Kasumi-1 (cell line): Measurements from ENCODE around the gene SNRPD2.
A peak's percentile ranks its signal among the peaks of the same experiment; 100 is the strongest.

Source experiments
- DNase-seq, 2 experiments: peaks; one replicate each; lab custom pipeline; 2025; lab: John Stamatoyannopoulos, UW

SNRPD2 gene

DNA sequence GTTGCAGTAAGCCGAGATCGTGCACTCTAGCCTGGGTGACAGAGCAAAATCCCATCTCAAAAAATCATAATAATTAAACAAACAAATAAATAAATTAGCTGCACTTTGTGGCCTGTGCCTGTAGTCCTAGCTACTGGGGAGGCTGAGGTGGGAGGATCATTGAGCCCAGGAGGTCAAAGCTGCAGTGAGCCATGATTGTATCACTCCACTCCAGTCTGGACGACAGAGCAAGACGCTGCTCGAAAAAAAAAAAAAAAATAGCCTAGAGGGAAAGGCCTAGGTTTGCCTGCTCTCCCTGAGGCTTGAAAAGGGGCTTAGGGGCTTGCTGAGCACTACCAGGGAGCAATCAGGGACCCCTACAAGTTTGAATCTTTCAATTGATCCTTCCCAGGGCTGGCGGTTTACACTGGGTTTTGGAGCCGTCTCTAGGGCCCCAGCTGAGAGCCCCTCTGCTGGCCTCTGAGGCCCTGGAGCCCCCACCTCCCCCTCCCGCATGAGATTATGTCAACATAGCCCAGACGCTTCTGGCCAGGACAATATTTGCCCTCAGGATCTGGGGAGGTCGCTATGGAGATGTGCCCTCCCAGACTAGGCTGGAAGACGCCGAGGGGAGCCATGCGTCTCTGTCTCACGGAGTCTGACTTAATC lies 34.1 kb downstream of the SNRPD2 start:
- DNase-seq, result no peak

- DNase-seq, result no peak
These were observed 36.7 kb downstream of the SNRPD2 start for GRCh38 chr19:45655073-45655472.

DNA sequence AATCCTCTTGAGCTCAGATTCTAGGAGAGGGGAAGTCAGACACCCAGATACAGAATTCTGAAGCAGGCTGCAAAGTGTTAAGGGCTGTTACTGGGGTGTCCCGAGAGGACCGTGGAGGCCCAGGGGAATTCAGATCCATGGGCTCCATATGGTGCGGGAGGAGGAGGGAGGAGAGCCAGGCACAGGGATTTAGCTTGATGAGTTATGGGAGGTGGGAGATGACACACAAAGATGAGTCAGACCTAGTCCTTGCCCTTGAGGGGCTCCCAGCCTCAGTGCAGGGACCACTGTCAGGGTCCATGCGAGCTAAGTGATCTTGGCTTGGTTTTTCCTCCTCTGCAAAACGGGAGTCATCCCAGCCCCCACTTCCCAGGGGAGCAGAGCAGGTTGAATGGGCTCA lies 38.1 kb downstream of the SNRPD2 start:
- no peak for DNase-seq

DNA sequence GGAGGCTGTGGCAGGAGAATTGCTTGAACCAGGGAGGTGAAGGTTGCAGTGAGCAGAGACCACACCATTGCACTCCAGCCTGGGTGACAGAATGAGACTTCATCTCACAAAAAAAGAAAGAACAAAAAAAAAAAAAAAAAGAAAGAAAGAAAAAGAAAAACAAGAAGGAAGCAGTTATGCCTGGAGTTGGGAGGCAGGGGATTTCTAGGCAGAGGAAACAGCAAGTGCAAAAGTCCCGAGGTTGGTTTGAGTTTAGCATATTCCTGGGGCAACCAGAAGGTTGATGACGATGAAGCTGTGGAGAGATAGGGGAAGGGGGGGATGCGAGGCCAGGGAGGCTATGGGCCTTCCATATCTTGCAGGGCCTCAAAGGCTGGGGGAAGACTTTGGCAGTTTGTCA lies 41.0 kb downstream of the SNRPD2 start:
- DNase-seq, result no peak

DNA sequence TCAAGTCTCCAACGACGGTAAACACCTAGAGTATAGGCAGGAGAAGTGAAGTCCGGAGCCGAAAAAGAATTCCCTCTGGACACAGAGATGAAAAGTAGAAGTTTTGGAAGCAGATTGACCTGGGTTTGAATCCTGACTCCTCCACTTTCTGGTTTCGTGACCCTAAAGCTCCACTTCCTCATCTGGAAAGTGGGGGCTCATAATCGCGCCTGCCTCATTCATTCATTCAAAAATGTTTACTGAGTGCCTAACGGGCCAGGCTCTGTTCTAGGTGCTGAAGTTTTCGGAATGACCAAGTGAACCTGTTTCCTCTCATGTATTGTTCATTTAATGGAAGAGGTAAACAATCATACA lies 45.4 kb downstream of the SNRPD2 start:
- DNase-seq, result no peak

DNA sequence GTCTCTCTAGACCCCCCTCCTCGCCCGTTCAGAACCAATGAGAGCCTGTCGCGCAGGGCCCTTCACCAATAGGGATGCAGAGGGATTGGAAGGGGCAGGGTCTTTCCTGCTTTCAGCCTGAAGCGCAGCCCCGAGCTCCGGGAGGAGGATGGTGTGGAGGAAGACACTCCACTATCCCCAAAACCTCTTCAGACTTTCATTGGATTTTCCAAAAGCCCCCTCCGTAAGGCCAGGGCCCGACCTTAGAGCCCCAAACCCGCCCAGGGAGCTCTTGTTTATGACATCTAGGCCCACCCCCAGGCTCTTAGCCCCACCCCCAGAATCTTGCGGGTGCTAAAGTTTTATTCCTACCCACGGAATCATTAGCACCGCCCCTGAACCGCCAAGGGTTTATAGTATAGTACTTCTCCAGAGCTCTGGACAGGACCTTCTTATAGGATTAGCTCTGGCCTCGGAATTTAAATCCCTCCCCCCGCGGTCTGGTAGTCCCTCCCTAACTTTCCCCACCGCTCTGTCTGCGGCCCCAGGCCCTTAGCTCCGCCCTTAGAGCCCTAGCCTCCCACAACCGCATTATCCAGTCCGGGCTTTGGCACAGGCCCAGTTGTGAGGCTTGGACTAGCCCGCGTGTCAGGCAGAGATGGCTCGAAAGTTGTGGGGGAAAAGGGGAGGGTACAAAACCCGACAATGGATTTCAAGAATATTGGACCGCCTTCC lies 46.0 kb downstream of the SNRPD2 start:
- no peak for DNase-seq

DNA sequence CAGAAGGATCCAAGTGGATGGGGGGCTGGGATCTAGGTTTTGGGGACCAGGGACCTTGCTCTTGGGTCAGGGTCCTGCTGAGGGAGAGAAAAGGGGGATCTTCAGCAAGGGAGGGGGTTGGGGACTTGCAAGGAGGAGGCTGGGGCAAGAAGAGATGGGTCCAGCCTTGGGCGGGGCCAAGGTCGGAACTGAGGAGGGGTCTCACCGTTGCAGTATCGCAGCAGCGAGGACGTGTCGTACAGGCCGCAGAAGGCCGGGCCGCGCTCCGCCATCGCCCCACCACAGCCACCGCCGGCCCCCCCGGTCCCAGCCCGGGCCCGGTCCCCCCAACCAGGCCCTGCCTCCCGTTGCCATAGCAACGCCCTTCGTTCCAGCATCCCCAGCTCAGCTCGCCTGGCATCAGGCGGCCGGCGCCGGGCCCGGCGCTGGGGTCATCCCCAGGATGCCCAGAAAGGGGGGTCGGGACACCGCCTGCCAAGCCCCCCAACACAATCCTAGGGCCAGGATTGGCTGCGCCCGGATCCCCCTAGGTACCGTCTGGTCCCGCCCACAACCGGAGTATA lies 46.6 kb downstream of the SNRPD2 start:
- no peak for DNase-seq

DNA sequence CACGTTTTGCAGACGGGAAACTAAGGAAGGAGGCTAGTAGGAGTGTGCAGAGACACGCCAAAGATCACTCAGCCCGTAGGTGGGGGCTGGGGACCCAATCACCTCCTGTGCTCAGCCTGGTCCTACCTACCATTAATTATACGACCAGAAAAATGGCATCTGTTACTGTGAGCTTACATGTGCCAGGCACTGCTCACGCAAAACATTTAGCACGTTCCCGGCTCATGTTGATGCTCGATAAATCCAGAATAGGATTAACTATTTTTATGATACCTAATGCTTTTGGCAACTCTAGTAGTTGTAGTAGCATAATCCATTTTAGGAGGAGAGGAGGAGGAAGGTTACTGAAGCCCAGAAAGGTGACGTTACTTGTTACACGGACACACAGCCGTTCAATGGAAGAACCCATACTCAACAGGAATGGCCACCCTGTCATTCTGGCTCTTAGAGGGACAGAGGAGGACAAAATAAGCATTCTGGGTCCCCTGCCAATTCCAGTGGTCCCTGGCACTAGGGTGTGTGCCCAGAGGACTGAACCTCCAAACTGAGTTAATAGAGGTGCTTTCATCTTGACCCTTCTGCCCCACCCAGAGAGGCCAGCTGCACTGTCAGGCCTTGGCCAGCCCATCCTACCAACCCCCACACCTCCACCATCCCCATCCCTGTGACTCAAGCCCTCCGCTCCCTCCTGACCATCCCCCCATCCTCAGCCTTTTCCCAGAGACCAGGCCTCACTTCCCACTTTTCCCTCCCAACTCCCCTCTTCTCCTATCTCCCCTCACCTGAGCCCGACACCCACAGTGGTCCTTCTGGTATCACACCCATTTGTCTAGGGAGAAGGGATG lies 47.6 kb downstream of the SNRPD2 start:
- no peak for DNase-seq

DNA sequence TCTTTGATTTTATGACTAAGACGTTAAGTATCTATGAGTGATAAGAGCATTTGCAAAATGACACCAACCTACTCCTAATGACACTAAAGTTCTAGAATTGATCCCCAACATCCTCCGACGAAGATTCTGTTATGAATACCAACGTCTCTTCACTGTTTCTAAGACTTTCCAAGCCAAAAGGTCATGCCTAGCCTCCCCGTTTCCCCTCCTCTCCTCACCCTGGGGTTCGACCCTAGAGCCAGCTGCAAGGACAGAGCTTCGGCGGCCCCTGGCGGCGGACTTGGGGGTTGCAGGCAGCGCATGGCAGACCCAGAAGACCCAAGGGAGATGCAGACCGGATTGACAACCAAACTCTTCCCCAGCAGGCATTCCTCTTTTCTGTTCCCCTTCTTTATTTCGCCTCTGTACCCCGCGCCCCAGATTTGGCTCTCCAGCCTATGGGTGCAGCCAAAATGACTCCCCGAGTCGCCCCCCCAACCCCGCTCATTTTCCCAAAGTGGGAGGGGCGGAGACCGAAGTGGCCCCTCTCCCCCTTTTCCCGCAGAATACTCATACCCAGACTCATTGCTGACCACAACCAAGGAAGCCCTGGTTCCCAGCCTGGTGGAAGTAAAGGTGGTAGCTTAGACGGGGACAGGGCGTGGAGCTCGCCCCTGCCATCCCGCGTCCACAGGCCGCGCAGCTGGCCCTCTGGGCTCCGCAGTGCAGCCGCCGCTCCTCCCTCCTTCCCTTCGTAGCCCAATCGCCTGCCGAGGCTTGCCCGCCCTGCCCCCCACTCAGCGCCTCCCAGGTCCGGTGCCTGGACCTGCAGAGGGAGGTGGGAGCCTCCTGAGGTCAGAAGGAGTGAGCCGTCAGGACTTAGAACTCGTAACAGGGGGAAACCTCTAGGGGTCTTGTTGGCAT lies 48.5 kb downstream of the SNRPD2 start:
- DNase-seq, result peak; percentile 85 to 88

- DNase-seq, result peak; percentile 93
These were observed 50.3 kb downstream of the SNRPD2 start for GRCh38 chr19:45641274-45642105.

DNA sequence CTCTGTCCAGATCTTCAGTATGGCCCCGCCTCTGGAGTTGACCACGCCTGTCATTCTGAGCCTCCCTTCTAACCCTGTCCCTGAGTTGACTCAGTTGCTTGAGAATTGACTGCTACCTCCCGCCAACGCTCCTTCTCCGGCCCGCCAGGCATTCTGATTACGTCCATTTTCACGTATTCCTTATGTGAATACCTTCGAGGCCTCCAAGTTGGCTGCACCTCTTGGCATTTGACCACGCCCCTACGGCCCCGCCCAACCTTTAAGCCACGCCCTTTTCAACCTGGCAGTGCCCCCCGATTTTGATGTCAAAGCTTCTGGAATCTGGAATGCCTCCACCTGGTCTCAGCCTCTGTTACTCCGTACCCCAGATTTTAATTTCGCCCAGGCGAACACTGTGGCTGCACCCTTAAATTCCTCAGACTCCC lies 50.9 kb downstream of the SNRPD2 start:
- DNase-seq, result no peak

DNA sequence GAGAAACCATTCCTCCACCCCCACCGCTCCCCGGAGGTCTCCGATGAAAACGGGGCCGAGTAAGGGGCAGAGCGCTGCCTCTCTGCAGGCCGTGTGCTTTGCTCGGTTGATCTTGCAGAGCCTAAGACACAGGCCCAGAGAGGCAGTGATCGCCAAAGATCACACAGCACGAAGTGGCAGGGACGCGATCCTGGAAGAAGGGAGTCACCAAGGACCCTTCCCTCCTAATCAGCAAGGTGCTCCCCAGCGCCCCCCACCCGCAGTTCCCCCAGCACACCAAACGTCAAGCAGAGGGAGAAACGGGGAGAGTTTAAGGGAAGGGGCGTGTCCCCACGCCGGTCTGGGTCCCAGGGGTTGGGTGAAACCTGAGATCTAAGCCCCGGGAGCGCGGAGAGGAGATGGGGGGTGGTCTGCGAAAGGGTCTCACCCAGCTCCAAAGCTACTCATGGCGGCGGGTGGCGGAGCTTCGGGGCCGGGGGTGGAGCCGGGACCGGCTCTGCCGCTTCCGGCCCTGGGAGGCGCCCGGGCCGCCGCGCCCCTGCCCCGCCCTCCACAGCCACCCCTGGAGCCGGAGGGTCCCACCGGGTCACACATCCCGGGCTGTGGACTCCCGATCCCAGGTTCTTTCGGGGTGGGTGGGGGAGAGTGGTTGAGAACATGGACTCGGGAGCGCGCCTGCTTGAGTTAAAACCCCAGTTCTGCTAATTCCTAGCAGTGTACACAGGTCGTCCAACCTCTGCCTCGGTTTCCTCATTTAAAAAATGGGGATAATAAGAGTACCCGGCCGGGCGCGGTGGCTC lies 52.6 kb downstream of the SNRPD2 start, which contains the start of gene EML2:
EML2 (minus strand) TSS at position 468 of the 800 bp plus-strand sequence; CDS start at position 447, 21 bp downstream.
- DNase-seq, result peak; percentile 41 to 45

DNA sequence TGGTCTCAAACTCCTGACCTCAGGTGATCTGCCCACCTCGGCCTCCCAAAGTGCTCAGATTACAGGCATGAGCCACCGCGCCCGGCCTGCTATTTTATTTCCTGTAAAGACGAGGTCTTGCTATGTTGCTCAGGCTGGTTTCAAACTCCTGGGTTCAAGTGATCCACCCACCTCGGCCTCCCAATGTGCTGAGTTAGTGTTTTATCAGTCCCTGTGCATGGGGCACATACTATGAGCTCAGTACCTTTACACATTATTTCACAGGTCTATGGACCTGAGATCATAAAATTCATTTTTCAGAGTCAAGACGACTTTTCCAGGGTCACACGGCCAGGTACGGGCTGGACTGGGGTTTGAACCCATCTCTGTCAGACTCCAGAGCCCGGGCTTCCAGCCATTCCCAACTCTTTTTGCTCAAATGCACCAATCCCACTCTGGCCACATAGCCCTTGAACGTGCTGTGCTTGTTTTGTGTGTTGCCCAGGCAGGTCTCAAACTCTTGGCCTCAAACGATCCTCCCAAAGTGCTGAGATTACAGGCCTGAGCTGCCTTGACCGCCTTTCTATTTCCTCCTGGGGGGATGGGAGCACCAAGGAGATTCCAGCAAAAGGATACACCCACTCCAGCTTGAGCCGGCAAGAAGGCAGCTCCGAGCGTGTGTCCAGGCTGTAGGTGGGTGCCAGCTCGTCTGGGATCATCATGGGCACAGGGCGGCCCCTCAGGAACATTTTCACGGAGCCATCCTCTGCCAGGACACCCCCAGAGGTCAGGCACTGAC lies 53.7 kb downstream of the SNRPD2 start:
- DNase-seq, result no peak
